Loucy (cell line): ENCODE measurements around the gene TASP1.

ENCODE experiments used
- EZH2phosphoT487 ChIP-seq: fragments of 200-600 bp; IDR thresholded peaks from 2 replicates; pipeline ENCODE4 v1.6.1; 2018; ENCODE audit warnings: antibody characterized with exemption, mild to moderate bottlenecking, moderate library complexity, borderline replicate concordance
- TF ChIP-seq, protein P1 (sequence below): fragments of 200-600 bp; sonication (generic); conservative IDR thresholded peaks from 2 replicates; pipeline ENCODE4 v1.5.1; 2014; ENCODE audit warnings: mild to moderate bottlenecking, antibody characterized with exemption, low read length

DNA sequence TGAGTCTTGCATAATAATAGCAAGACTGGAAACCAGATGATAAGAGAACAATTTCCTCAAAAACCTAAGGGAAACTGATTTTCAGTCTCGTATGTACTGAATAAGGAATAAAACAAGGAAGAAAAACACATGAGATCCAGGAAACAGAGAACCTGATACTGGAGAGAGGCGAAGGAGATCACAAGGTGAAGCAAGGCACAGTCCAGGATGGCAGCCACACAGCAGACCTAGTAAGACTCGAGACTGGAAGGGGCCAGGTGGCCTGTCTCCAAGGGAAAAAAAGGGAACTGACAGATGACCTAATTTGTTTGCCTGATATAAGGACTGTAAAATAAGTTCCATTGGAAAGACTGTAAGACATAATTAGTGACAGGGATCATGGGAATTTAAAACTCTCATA lies 71.1 kb downstream of the TASP1 start:
- TF ChIP-seq, protein P1, sequence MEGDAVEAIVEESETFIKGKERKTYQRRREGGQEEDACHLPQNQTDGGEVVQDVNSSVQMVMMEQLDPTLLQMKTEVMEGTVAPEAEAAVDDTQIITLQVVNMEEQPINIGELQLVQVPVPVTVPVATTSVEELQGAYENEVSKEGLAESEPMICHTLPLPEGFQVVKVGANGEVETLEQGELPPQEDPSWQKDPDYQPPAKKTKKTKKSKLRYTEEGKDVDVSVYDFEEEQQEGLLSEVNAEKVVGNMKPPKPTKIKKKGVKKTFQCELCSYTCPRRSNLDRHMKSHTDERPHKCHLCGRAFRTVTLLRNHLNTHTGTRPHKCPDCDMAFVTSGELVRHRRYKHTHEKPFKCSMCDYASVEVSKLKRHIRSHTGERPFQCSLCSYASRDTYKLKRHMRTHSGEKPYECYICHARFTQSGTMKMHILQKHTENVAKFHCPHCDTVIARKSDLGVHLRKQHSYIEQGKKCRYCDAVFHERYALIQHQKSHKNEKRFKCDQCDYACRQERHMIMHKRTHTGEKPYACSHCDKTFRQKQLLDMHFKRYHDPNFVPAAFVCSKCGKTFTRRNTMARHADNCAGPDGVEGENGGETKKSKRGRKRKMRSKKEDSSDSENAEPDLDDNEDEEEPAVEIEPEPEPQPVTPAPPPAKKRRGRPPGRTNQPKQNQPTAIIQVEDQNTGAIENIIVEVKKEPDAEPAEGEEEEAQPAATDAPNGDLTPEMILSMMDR, result no peak
- TF ChIP-seq EZH2phosphoT487, result no peak
